Tibial nerve (tissue), 3 donors: ENCODE results near the gene BTG2.

Source experiments
- POLR2A ChIP-seq, 2 donors: fragments of 450-650 bp; IDR thresholded peaks; one replicate each; pipeline ENCODE4 v1.6.1; 2017; ENCODE audit warnings: antibody characterized with exemption in 2 of 2, mild to moderate bottlenecking in 2 of 2, moderate library complexity in 2 of 2
- TF ChIP-seq, protein P1 (sequence below), 5 experiments: fragments of 200-600 bp in 3 of 5; fragments of 450-650 bp in 2 of 5; sonication (generic) in 3 of 5; IDR thresholded peaks; one replicate each; pipeline ENCODE4 v1.5.1; 2016 to 2019; ENCODE audit warnings: antibody characterized with exemption in 5 of 5, mild to moderate bottlenecking in 3 of 5, moderate library complexity in 2 of 5

- TF ChIP-seq, protein P1, sequence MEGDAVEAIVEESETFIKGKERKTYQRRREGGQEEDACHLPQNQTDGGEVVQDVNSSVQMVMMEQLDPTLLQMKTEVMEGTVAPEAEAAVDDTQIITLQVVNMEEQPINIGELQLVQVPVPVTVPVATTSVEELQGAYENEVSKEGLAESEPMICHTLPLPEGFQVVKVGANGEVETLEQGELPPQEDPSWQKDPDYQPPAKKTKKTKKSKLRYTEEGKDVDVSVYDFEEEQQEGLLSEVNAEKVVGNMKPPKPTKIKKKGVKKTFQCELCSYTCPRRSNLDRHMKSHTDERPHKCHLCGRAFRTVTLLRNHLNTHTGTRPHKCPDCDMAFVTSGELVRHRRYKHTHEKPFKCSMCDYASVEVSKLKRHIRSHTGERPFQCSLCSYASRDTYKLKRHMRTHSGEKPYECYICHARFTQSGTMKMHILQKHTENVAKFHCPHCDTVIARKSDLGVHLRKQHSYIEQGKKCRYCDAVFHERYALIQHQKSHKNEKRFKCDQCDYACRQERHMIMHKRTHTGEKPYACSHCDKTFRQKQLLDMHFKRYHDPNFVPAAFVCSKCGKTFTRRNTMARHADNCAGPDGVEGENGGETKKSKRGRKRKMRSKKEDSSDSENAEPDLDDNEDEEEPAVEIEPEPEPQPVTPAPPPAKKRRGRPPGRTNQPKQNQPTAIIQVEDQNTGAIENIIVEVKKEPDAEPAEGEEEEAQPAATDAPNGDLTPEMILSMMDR (IDR thresholded peaks at IDR 0.05), result no peak
- no peak for TF ChIP-seq POLR2A (IDR thresholded peaks at IDR 0.05)
These were observed 13.9 kb upstream of the BTG2 start for GRCh38 chr1:203291201-203292096.
